ENCODE results near the gene TAF11L10. TPM values are rescaled to one million over a fixed set of nuclear protein-coding genes. Genes with fewer than 3 reads are reported as not detected.
"Not testable (repeated sequence)": the region's sequence is repeated elsewhere in the genome, so short reads cannot be mapped to it uniquely, and the experiment has no call there.

The TAF11L10 gene
- polyA plus RNA-seq, 3 donors, result not detected

DNA sequence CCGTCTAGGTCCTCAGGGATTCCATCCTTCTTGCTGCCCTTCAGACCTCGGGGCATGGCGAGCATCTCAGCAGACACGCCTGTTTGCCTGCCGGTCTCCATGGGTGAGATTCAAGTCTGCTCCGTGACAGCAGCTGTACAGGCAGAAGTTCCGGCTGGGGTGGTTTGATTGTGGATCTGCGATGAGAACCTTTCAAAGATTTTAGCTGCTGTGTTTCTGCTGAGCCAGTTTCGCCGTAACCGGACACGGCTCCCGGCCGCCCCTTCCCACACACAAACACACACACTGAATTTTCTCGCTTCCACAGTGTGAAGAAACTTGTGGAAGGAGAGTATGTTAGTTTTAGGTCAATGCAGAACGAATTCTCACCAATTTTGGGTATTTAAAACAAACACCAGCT is 6.8 kb downstream of the TAF11L10 start, which contains the start of gene TAF11L8:
Gene TAF11L8, minus strand, starts transcription at position 101 of the 400 bp plus-strand sequence.
- H3K79me2 ChIP-seq (ENCODE audit: insufficient read depth, low read length); H2AFZ ChIP-seq (ENCODE audit: insufficient read depth, low read depth, low read length, poor library complexity, severe bottlenecking); H3K4me1 ChIP-seq (ENCODE audit: control insufficient read depth in 1 of 2, insufficient read depth in 2 of 2, low read length in 2 of 2); DNase-seq; intact Hi-C loops (cut with micrococcal nuclease); H3K27me3 ChIP-seq (ENCODE audit: control insufficient read depth in 2 of 2, insufficient read depth in 2 of 2, low read length in 2 of 2); H3K4me2 ChIP-seq (replicated peaks; ENCODE audit: extremely low read depth, low read length, poor library complexity, severe bottlenecking); H3K36me3 ChIP-seq (replicated peaks in 1 of 2; ENCODE audit: control insufficient read depth in 1 of 2, insufficient read depth in 2 of 2, low read length in 2 of 2); H3K9ac ChIP-seq (ENCODE audit: insufficient read depth, low read length, poor library complexity, severe bottlenecking); H4K20me1 ChIP-seq (ENCODE audit: insufficient read depth, low read length); H3K36me3 Mint-ChIP-seq; H3K27ac ChIP-seq (ENCODE audit: low read depth in 1 of 2, low read length in 2 of 2); H3K4me3 Mint-ChIP-seq; H3K9me3 Mint-ChIP-seq; H3K27ac Mint-ChIP-seq; H3K9me3 ChIP-seq (replicated peaks in 1 of 2; ENCODE audit: control insufficient read depth in 1 of 2, insufficient read depth in 1 of 2, low read length in 2 of 2); H3K4me1 Mint-ChIP-seq; H3K4me3 ChIP-seq (replicated peaks in 1 of 3; ENCODE audit: low read depth in 2 of 3, low read length in 3 of 3); H3K27me3 Mint-ChIP-seq (ENCODE audit: low read depth in 3 of 3): not testable (repeated sequence)
- no CpG with 5 or more reads among the region's 16 CpGs for WGBS (ENCODE audit: insufficient coverage)

GRCh38 chr5:17585658-17586057 is 12.0 kb downstream of the TAF11L10 start, which contains the start of gene TAF11L7:
Gene TAF11L7, minus strand, starts transcription at chr5:17585758.
- H3K36me3 ChIP-seq (replicated peaks in 1 of 2; ENCODE audit: control insufficient read depth in 1 of 2, insufficient read depth in 2 of 2, low read length in 2 of 2); H3K9ac ChIP-seq (ENCODE audit: insufficient read depth, low read length, poor library complexity, severe bottlenecking); DNase-seq; H3K27ac ChIP-seq (ENCODE audit: low read depth in 1 of 2, low read length in 2 of 2); H4K20me1 ChIP-seq (ENCODE audit: insufficient read depth, low read length); H3K9me3 Mint-ChIP-seq; H3K27ac Mint-ChIP-seq; H3K4me1 ChIP-seq (ENCODE audit: control insufficient read depth in 1 of 2, insufficient read depth in 2 of 2, low read length in 2 of 2); H3K27me3 Mint-ChIP-seq (ENCODE audit: low read depth in 3 of 3); H3K79me2 ChIP-seq (ENCODE audit: insufficient read depth, low read length); H3K9me3 ChIP-seq (replicated peaks in 1 of 2; ENCODE audit: control insufficient read depth in 1 of 2, insufficient read depth in 1 of 2, low read length in 2 of 2); H3K4me1 Mint-ChIP-seq; H3K27me3 ChIP-seq (ENCODE audit: control insufficient read depth in 2 of 2, insufficient read depth in 2 of 2, low read length in 2 of 2); H3K36me3 Mint-ChIP-seq; intact Hi-C loops (cut with micrococcal nuclease); H3K4me2 ChIP-seq (replicated peaks; ENCODE audit: extremely low read depth, low read length, poor library complexity, severe bottlenecking); H2AFZ ChIP-seq (ENCODE audit: insufficient read depth, low read depth, low read length, poor library complexity, severe bottlenecking); H3K4me3 ChIP-seq (replicated peaks in 1 of 3; ENCODE audit: low read depth in 2 of 3, low read length in 3 of 3); H3K4me3 Mint-ChIP-seq: not testable (repeated sequence)
- WGBS (ENCODE audit: insufficient coverage), result no CpG with 5 or more reads among the region's 16 CpGs

Small RNA genes lying within 50 kb of the gene (small RNA-seq; reads per million reads assigned to genes)
- gene AC233724.1 (ENCODE audit: insufficient read length, low read depth) (not detected), gene AC233724.3 (ENCODE audit: insufficient read length, low read depth) (not detected), gene AC233724.4 (ENCODE audit: insufficient read length, low read depth) (not detected), gene AC233724.6 (ENCODE audit: insufficient read length, low read depth) (not detected), gene AC233724.7 (ENCODE audit: insufficient read length, low read depth) (not detected)

Other genes starting within 250 kb of the TAF11L10 start
- not detected for gene TAF11L2, start 99.6 kb downstream of the TAF11L10 start, polyA plus RNA-seq
- not detected for gene TAF11L3, start 79.5 kb downstream of the TAF11L10 start, polyA plus RNA-seq
- gene TAF11L4, start 76.0 kb downstream of the TAF11L10 start, polyA plus RNA-seq, result not detected
- gene TAF11L5, start 72.6 kb downstream of the TAF11L10 start, polyA plus RNA-seq, result not detected
- not detected for gene TAF11L6, start 69.2 kb downstream of the TAF11L10 start, polyA plus RNA-seq
- gene TAF11L7, start 12.1 kb downstream of the TAF11L10 start, polyA plus RNA-seq, result not detected
- gene TAF11L8, start 6.9 kb downstream of the TAF11L10 start, polyA plus RNA-seq, result not detected
- not detected for gene TAF11L9, start 3.4 kb downstream of the TAF11L10 start, polyA plus RNA-seq
- not detected for gene TAF11L11, start 6.4 kb upstream of the TAF11L10 start, polyA plus RNA-seq
- gene TAF11L12, start 12.6 kb upstream of the TAF11L10 start, polyA plus RNA-seq, result not detected
- not detected for gene TAF11L13, start 34.3 kb upstream of the TAF11L10 start, polyA plus RNA-seq
- gene TAF11L14, start 36.6 kb upstream of the TAF11L10 start, polyA plus RNA-seq, result not detected

Data from CD14-positive monocyte (primary cell).